PC-3 (cell line): ENCODE data around the gene RABGAP1L.
"Not testable (repeated sequence)": the region's sequence is repeated elsewhere in the genome, so short reads cannot be mapped to it uniquely, and the experiment has no call there.

Experiments
- EZH2 ChIP-seq: fragments of 300-600 bp; sonication (generic); IDR thresholded peaks from one replicate; pipeline ENCODE4 v1.6.1; 2017; ENCODE audit warnings: antibody characterized with exemption, mild to moderate bottlenecking, low read length; ENCODE audit not compliant: unreplicated experiment
- EZH2phosphoT487 ChIP-seq: fragments of 300-600 bp; sonication (generic); IDR thresholded peaks from 2 replicates; pipeline ENCODE4 v1.6.1; 2018; ENCODE audit warnings: mild to moderate bottlenecking, antibody characterized with exemption, low read length, borderline replicate concordance
- TF ChIP-seq, protein P1 (sequence below): fragments of 300-600 bp; sonication (generic); conservative IDR thresholded peaks from 2 replicates; pipeline ENCODE4 v1.5.1; 2017; ENCODE audit warnings: antibody characterized with exemption, low read depth, mild to moderate bottlenecking, low read length

DNA sequence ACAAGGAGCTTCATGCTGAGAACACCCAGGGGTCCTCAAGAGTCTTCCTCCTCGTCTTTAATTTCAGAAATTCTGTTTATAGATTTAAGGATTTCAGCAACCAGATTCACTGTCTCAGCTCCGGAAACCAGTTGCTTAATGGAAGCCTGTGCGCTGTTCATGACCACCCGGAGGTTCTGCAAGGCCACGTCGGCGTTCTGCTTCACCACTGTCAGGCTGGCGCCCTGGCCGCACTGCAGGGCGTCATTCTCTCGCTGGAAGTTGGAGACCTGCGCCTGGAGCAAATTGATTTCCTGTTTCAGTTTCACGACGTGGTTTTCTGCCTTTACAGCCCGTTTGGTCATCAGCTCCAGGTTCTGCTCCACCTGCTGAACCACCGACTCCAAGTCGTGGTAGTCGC, 885.3 kb downstream of the RABGAP1L start:
- TF ChIP-seq EZH2, EZH2phosphoT487: not testable (repeated sequence)
- TF ChIP-seq, protein P1, sequence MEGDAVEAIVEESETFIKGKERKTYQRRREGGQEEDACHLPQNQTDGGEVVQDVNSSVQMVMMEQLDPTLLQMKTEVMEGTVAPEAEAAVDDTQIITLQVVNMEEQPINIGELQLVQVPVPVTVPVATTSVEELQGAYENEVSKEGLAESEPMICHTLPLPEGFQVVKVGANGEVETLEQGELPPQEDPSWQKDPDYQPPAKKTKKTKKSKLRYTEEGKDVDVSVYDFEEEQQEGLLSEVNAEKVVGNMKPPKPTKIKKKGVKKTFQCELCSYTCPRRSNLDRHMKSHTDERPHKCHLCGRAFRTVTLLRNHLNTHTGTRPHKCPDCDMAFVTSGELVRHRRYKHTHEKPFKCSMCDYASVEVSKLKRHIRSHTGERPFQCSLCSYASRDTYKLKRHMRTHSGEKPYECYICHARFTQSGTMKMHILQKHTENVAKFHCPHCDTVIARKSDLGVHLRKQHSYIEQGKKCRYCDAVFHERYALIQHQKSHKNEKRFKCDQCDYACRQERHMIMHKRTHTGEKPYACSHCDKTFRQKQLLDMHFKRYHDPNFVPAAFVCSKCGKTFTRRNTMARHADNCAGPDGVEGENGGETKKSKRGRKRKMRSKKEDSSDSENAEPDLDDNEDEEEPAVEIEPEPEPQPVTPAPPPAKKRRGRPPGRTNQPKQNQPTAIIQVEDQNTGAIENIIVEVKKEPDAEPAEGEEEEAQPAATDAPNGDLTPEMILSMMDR, result not testable (repeated sequence)
